EL (cell line): ENCODE data around the gene CYP39A1.
"Not testable (repeated sequence)": the region's sequence is repeated elsewhere in the genome, so short reads cannot be mapped to it uniquely, and the experiment has no call there.

Experiments
- DNase-seq: peaks from one replicate; pipeline ENCODE4 v3.0.0-alpha.2; 2016

CYP39A1 gene

DNA sequence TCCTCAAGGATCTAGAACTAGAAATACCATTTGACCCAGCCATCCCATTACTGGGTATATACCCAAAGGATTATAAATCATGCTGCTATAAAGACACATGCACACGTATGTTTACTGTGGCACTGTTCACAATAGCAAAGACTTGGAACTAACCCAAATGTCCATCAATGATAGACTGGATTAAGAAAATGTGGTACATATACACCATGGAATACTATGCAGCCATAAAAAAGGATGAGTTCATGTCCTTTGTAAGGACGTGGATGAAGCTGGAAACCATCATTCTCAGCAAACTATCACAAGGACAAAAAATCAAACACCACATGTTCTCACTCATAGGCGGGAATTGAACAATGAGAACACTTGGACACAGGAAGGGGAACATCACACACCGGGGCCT, 4.5 kb downstream of the CYP39A1 start:
- not testable (repeated sequence) for DNase-seq

DNA sequence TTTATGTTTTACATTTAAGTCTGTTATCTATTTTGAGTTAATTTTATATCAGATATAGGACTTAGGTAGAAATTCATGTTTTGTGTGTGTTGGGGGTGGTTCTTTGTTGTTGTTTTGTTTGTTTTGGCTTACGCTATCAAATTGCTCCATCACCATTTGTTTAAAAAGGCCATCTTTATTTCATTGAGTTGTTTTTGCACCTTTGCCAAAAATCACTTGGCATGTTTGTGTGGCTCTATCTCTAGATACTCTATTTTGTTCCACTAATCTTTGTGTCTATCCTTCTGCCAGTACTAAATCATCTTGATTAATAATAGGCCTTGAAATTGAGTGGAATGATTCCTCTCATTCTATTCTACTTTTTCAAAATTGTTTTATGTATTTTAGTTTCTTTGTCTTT, 7.4 kb downstream of the CYP39A1 start:
- no peak for DNase-seq

DNA sequence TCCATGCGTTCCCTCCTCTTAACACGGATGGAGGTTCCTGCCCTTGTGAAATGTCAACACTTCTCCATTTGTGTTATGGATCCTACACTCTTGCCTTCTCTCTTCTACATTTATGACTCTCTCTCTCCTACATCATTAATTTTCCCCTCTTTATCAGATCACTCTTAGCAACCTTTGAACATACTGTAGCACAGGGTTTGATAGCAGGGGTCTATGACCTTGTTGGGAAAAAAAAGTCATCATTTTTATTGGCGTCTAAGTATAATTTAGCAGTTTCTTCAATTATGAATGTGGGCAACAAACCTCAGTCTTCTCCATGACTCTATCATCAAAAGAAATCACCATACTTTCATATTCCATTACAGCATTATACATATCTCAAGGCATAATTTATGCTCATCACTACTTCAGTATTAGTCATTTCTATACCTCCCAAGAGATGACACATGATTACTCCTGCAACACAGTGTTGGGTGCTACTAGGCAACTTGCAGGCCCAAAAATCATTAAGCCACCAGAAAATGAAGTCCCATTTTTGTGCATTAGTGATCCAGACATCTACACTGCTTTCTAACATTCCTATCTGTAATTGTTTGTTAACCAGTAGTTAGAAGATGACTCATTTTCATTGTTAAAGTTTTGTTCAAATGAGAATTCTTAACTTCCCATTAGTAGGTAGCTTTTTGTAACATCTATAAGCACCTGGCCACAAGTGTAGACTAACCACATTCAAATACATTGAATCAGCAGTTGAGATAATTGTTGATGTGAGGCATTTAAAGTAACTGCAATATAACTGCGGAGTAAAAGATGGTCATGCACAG, 9.5 kb downstream of the CYP39A1 start:
- no peak for DNase-seq

DNA sequence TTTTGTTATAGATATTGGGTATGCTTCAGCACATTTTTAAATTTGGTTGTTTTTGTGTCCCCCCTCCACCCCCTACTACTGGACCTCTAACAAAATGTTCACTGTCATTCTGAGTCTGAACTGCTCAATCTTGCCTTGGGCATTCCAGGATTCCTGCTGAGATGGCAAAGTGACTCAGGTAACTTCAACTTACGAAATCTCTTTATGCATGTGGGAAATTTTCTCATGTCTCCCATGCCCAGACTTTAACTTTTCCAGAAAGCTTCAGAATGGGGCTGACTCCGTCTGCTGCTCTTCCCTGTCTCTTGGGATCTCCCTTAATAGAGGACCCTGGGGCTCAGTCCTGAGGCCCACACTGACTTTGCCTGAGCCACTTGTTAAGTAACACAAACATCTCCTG, 14.0 kb downstream of the CYP39A1 start:
- no peak for DNase-seq

DNA sequence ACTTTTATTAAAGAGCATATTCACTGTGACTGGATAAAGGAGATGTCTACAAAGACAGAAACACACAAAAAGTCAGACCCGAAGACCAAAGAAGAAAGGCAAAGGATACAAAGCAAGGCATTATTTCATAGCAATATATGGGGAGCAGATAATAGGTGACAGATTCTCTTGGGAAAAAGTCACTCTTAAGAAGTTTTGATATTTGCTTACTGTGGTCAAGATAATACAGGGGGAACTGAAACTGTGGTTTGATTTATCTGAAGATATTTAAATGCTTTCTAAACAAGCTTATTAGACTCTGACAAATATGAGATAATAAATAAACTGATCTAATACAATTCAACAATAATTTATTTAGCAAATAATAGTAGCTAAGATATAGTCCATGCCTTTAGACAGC, 14.7 kb downstream of the CYP39A1 start:
- DNase-seq, result no peak

DNA sequence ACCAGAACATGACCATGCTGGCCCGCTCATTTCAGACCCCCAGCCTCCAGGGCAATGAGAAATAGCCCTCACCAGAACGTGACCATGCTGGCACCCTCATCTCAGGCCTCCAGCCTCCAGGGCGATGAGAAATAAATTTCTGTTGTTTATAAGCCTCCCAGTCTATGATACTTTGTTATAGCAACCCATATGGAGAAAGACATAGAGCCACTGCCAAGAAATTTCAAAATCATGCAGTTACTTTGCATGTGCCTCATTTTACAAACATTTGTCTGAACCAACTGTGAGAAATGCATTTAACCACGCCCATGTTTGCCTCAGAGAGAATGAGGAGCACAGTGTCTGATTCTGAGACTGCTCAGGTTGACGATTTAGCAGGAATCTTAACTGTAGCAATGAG, 15.5 kb downstream of the CYP39A1 start:
- peak; percentile 3 for DNase-seq

DNA sequence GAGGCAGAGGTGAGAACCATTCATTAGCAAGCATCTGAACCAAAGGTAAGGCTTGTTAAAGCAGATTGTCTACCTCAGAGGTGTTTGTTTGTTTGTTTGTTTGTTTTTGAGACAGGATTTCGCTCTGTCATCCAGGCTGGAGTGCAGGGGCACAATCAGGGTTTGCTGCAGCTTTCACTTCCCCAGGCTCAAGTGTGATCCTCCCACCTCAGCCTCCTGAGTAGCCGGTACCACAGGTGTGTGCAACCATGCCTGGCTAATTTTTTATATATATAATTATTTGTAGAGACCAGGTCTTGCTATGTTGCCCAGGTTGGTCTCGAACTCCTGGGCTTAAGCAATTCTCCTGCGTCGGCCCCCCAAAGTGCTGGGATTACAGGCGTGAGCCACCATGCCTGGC, 17.2 kb downstream of the CYP39A1 start:
- no peak for DNase-seq

DNA sequence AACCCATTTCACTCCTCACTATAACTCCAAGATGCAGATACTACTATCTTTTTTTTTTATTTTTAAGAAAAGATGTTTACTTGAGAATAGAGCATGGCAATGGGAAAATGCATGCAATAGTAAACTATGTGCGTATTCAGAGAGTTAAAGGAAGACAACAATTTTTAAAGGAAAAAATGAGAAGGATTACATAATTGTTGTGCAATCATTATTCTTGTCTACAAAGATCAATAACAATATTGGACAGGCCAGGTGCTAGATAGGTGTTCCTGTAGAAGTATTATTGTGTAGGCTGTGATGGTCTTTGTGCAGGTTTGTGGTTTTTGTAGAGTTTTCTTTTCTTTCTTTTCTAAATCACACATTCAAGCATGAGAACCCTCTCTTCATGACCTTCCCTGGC, 20.6 kb downstream of the CYP39A1 start:
- no peak for DNase-seq

DNA sequence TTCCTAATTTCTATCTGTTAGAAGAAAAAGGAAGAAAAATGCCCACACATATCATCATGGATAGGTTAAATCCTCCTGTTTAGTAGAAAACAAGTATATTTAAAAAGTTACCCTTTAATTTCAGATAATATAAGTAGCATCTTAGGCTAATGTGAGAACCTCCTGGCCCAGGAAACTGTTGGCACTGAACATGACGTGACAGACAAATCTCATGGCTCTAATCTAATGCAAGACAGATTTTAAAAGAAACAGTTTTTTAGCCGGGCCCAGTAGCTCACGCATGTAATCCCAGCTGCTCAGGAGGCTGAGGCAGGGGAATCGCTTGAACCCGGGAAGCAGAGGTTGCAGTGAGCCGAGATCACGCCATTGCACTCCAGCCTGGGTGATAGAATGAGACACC, 22.9 kb downstream of the CYP39A1 start:
- no peak for DNase-seq

DNA sequence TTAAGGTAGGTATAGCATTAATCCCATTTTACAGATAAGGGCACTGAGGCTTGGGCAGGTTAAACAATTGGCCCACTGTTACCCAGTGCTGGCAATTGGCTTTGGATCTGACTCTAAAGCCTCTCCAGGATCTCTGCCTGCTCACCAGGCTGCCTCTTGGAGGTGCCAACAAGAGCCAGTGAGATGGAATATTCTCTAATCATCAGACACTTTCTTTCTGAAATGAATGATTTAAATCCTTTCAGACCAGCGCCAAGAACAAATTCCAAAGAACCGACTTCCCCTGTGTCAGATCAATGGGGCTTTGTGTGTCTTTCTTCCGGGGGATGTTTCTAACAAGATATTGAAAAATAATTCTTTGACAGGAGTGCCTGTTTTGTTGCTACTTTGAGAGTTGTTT, 23.6 kb downstream of the CYP39A1 start:
- no peak for DNase-seq

DNA sequence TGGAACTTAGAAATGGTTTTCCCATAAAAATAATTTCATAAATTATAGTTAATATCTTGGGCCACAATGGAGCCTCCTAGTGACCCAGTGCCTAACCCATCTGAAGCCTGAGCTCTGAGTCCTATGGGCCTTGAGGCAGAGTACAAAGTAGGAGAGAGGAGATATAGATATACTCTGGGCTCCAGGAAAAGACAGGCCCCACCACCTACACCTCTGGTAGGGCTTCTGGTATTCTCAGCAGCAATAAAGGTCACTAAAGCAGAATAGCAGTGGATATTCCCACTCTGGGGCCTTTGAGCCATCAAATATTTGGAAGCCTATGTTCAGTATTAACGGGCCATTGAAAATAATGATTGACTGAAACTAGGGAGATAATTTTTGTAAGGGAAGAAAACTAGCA, 24.1 kb downstream of the CYP39A1 start:
- DNase-seq, result no peak

DNA sequence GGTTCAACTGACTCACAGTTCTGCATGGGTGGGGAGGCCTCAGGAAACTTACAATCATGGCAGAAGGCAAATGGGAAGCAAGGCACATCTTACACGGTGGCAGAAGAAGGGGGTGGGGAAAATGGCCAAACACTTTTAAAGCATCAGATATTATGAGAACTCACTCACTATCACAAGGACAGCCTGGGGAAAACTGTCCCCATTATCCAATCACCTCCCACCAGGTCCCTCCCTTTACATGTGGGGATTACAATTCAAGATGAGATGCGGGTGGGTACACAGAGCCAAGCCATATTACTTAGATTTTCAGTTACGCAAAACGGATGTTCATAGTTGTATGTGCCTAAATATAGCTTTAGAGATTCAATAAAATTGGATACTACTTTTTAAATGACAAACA, 25.6 kb downstream of the CYP39A1 start:
- DNase-seq, result no peak

DNA sequence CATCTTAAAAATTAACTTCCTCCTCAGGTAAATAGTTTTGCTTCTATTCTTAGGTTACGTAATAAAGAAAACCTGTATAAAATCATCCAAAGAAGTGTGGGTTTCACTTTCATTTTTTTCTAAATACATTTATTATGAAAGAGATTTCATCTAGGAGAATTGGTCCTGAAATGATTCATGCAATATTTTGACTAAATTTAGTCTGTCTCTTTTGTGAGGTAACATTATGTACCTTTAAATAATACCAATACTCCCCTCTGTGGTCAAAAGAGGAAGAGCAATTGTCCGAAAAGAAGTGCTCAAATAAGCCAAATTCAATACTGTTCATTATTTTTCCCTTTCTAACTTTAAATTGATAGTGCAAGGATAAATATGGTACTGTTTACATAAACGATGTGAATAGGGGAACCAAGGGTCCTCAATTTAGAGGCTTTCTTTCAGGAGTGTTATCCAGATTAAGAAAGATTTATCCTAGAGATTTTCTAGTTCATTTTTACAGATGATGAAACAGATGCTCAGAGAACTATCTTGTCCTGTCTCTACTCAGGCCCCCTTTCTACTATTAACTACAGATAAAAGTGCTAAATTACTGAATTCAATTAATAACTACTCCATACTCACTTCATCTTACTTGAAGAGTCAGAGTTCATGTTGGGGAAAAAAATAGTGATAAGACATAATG, 26.2 kb downstream of the CYP39A1 start:
- peak; percentile 22 for DNase-seq

DNA sequence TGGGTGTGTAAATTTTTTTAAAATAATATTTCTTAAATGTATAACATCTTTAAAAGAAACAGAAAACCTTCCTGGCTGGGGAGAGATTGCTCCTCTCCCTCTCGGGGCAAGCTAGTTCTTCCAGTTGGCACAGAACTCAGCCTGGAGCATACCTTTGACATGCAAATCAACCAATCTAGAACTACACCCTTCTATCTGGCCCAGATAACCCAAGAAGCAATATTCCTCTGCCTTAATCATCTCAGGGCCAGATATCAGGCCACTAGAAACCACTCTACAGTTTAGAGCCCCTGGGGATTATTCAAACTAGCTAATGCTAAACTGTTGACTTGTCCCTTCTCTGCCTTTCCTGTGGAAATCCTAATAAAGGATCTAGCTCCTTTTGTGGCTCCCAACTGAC, 33.9 kb downstream of the CYP39A1 start:
- no peak for DNase-seq

DNA sequence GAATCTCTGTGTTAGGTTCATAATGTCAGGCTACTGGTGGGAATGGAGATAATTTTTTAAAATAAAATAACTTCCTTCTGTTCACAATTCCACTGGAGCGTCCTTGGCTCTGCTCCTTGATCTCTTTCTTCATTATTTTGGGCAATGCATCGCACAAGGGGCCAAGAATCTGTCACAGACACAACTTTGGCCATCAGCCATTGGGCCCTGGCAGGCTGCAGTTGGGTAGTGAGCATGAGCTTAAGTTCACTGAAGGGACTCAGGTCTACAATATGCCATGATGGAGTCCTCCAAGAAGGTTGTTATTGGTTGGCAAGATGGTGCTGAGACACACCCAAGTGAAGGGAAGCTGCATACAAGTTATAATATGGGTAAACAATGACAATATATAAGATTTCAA, 40.0 kb downstream of the CYP39A1 start:
- DNase-seq, result no peak

DNA sequence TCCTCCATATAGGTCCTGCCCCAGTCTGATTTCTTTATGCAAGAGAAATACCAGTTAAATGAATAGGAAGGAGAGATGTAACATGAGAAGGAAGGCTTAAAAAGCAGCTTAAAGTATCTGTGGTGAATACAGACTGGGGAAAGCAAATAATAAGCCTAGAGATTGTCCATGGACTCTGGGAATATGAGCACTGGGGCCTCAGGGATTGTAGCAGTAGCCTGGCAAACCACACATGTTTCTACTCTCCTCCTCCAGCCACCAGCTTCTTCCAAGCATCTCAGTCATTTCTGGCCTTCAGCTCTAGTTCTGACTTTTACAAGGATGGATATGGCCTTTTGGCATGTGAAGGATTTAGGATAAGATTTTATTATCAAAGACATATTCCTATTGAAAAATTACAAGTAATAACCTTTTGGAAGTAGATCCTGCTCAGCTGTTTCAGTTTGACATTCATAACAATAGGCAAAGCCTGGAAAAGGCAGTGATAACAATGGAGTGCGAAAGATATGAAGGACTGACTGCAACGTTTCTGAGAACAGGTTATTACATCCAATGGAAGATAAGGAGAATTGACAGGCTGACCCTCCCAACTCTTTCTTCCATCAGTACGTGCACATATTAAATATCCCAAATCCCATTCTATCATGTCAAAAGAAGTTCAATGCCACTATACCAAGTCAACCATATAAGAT, 41.6 kb downstream of the CYP39A1 start:
- no peak for DNase-seq

DNA sequence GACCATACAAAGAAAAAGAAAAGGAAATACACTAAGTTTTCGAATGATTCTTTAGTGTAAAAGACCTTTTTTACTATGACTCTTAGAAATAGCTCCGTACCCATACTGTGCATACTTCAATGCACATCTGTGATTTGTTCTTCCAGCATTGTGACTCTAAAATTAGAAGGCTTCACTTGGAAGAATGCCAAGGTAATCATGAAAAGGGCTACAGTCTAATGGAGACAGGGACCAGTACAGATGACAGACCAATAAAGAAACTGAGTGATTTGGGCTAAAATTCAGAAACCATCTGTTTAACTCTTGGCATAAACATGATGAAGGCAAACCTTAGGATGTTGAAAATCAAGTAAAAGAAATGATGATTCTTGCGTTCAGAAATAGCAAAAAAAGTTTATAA, 46.3 kb downstream of the CYP39A1 start:
- DNase-seq, result no peak

DNA sequence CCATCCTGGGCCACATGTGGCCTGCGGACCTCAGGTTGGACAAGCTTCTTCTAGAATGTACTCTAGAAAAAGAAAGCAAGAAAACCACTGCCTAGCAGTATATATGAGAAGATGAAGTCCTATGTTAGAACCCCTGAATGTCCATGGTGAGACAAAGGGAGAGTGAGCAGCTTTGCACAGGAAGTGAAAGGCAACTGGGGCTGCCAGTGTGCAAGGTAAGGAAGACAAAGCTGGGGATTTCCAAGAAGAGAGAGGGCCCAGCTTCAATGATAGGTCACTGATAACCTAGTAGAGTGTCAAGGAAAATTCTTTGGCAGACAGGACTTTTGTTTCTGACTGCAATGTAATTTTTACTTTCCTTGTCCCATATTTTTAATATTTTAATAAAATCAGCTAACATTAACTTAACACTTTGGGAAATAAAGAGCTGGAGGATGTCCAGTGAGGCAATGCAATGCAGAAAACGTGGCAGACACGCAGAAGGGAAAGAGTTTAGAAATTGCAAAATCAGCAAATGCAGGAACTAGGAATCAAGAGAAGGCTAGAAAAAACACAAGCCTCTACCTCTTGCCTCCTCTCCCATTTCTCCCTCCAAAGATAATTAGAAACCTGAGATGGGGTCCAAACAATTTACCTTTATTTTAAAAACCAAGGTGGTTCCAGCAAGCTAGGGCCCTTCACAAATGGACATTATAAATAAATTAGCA, 47.4 kb downstream of the CYP39A1 start:
- no peak for DNase-seq

DNA sequence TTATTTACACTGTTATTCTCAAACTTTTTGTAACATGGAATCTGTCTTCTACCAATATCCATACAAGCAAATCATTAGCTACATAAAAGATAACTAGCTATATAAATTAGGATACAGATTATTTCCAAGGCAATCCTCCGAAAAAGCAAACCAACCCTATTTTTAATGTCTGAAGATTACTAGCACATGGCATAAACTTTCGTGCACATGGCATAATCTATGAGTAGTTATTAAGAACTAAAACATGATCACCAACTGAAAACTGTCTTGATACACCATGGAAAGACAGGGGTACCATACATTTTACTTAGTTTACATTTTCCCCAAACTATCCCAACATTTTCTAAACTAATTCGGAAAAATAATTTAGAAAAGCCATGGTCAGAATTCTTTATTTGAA, 54.4 kb downstream of the CYP39A1 start:
- no peak for DNase-seq

DNA sequence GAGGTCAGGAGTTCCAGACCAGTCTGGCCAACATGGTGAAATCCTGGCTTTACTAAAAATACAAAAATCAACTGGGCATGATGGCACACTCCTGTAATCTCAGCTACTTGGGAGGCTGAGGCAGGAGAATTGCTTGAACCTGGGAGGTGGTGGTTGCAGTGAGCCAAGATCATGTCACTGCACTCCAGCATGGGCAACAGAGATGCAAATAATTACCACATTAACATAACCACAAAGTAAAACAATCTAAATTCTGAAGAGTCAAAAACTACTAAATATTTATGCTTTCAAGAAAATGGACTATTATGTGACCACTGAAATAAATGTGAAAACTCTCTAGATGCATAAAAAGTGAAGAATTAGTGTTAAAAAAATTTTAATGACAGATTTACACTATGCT, 59.9 kb downstream of the CYP39A1 start:
- DNase-seq, result no peak

DNA sequence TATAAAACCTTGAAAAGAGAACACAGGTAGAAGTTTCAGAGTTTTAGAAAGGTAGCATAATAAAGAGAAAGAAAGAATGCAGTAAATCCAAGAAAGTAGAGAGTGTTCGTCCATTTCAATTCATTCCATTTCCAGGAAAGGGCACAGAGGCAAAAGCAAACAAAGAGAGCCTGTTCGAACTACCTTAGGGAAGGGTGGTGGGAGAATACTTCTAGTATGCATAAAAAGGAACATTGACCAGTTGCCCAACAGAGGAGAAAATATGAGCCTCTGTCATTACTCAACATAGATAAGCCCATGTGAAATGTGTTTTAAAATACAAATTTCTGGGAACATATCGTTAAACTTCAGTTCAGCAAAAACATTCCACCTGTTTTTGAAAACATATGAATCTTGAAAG, 60.6 kb downstream of the CYP39A1 start:
- no peak for DNase-seq

DNA sequence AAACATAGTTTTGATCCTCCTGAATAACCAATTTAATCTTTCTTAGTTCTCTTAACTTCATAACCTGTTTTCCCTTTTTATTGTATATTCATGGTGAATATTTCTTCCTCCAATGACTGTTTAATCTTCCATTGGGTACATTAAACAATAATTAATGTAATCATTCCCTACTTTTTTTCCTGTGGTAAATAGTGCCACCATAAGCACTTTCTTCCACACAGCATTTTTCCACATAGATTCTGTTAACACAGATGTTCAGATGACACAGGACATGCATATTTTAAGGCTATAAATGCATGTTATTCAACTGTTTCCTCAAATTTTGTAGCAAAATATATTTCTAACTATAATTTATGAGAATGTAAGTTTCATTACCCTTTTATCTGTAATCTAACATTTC, 61.9 kb downstream of the CYP39A1 start:
- no peak for DNase-seq

DNA sequence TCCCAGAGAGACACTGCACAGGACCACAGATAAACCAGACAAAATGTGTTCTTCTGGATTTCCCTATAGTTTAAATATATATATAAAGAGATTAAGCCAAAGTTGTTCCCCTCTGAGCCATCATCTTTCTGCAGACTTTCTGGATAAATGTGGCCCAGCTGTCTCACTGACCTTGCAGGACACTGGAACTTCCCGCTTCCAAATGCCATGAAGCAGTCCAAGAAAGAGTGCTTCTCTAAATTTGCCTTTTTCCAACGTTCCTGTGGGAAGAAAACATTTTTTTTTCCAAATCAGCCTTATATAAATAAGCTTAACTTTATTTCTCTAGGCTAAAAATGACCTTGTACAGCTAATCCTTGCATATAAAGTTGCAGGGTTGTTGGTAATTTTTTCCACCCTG, 65.7 kb downstream of the CYP39A1 start:
- no peak for DNase-seq

DNA sequence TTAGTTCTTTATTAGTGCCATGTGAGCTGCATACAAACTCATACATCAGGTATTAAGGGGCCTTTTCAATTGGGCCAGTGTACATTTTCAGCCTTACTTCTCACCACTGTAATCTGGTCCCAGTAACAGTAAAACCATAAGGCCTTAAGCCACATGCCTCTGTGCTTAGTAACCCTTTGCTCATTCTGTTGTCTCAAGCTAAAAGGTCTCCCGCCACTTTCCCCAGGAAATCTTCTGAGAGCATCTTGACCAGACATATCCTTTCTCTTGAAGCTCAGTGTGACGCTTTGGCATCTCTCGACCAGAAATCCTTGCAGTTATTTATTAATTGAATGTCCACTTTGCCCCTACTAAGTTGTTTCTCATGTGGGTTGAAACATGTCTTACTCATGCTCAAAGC, 68.0 kb downstream of the CYP39A1 start:
- no peak for DNase-seq
